Testis (tissue), 2 donors: ENCODE measurements around the gene TEX101.
"Not testable (repeated sequence)": the region's sequence is repeated elsewhere in the genome, so short reads cannot be mapped to it uniquely, and the experiment has no call there.

Experiments used
- POLR2A ChIP-seq: fragments of 450-650 bp; IDR thresholded peaks from one replicate; pipeline ENCODE4 v1.6.1; 2017; ENCODE audit warnings: antibody characterized with exemption, mild to moderate bottlenecking, moderate library complexity
- TF ChIP-seq, protein P1 (sequence below), 3 experiments: fragments of 450-650 bp in 2 of 3; fragments of 200-600 bp in 1 of 3; sonication (generic) in 1 of 3; IDR thresholded peaks; one replicate each; pipeline ENCODE4 v1.5.1; 2016 to 2019; ENCODE audit warnings: antibody characterized with exemption in 3 of 3, mild to moderate bottlenecking in 2 of 3, moderate library complexity in 1 of 3

GRCh38 chr19:43391552-43391935 lies 23.1 kb upstream of the TEX101 start:
- TF ChIP-seq, protein P1, sequence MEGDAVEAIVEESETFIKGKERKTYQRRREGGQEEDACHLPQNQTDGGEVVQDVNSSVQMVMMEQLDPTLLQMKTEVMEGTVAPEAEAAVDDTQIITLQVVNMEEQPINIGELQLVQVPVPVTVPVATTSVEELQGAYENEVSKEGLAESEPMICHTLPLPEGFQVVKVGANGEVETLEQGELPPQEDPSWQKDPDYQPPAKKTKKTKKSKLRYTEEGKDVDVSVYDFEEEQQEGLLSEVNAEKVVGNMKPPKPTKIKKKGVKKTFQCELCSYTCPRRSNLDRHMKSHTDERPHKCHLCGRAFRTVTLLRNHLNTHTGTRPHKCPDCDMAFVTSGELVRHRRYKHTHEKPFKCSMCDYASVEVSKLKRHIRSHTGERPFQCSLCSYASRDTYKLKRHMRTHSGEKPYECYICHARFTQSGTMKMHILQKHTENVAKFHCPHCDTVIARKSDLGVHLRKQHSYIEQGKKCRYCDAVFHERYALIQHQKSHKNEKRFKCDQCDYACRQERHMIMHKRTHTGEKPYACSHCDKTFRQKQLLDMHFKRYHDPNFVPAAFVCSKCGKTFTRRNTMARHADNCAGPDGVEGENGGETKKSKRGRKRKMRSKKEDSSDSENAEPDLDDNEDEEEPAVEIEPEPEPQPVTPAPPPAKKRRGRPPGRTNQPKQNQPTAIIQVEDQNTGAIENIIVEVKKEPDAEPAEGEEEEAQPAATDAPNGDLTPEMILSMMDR (IDR thresholded peaks at IDR 0.05) = not testable (repeated sequence)
- TF ChIP-seq POLR2A = not testable (repeated sequence)
